ENCODE results near the gene FAM174C.

The FAM174C gene

DNA sequence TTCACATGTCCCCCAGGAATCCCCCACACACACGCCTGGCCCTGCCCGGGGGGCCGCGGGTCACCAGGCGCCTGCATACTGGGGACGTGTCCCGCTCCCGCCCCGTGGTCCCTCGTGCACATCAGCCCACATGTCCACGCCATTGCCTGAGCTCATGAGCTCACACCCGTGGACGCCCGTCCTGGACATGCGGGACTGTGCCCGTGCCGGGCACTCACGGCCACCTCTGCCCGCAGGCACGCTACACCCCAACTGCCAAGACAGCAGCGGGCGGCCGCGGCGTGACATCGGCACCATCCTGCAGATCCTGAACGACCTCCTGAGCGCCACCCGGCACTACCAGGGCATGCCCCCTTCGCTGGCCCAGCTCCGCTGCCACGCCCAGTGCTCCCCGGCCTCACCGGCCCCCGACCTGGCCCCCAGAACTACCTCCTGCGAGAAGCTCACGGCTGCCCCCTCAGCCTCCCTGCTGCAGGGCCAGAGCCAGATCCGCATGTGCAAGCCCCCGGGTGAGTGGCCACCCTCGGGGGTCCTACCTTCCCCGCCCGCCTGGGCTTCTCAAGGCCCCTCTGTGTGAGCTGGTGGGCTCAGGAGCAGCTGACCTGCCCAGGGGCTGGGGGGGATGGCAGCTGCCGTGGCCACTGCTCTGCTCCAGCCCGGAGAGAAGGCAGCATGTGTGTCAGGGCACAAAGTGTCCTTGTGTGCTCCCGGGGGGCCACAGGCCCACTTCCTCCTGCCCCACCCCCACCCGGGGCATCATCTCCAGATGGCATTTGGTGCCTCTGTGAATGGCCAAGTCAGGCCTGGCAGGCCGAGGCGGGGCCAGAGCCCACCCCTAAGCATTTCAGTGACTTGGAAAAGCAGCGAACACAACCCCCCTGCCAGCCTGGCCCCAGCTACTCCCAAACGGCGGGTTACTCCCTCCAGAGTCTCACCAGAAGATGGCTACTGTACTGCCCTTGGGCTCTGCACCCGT is 19.9 kb upstream of the FAM174C start:
- no peak overlapping the region for H2AFZ ChIP-seq (ENCODE audit: low read length)
- H3K9ac ChIP-seq (ENCODE audit: low read length), result no peak overlapping the region
- no peaks in the 10 kb centered on the region for H3K9me2 ChIP-seq (ENCODE audit: low read depth, low read length)
- no peaks in the 10 kb centered on the region for H4K20me1 ChIP-seq (ENCODE audit: insufficient read depth, low read length)
- peaks cover 52% of the 10 kb centered on the region for H3K36me3 ChIP-seq (ENCODE audit: insufficient read depth, low read length)
- no peaks in the 10 kb centered on the region for H3K27me3 ChIP-seq (ENCODE audit: insufficient read depth, low read length)
- no peaks in the 10 kb centered on the region for H3K79me2 ChIP-seq (ENCODE audit: insufficient read depth, low read length)
- H3K4me2 ChIP-seq (ENCODE audit: low read length), result no peak overlapping the region
- H3K4me3 ChIP-seq (ENCODE audit: low read depth, low read length, poor library complexity, severe bottlenecking), result no peak overlapping the region
- H3K9me3 ChIP-seq (ENCODE audit: low read length), result no peaks in the 10 kb centered on the region
- H3F3A ChIP-seq (ENCODE audit: insufficient read depth, low read length), result peaks cover 5% of the 10 kb centered on the region; the same call in 1 of the 2 replicates
- no peak overlapping the region for H3K27ac ChIP-seq (ENCODE audit: low read depth, low read length, poor library complexity, severe bottlenecking)
- no peak for TF ChIP-seq EZH2 (IDR thresholded peaks at IDR 0.05; ENCODE audit: borderline replicate concordance, low read length)
- TF ChIP-seq, protein P1, sequence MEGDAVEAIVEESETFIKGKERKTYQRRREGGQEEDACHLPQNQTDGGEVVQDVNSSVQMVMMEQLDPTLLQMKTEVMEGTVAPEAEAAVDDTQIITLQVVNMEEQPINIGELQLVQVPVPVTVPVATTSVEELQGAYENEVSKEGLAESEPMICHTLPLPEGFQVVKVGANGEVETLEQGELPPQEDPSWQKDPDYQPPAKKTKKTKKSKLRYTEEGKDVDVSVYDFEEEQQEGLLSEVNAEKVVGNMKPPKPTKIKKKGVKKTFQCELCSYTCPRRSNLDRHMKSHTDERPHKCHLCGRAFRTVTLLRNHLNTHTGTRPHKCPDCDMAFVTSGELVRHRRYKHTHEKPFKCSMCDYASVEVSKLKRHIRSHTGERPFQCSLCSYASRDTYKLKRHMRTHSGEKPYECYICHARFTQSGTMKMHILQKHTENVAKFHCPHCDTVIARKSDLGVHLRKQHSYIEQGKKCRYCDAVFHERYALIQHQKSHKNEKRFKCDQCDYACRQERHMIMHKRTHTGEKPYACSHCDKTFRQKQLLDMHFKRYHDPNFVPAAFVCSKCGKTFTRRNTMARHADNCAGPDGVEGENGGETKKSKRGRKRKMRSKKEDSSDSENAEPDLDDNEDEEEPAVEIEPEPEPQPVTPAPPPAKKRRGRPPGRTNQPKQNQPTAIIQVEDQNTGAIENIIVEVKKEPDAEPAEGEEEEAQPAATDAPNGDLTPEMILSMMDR (IDR thresholded peaks at IDR 0.05; ENCODE audit: low read length), result no peak
- H3K4me1 ChIP-seq (ENCODE audit: insufficient read depth, low read length, severe bottlenecking), result peaks cover 54% of the 10 kb centered on the region

DNA sequence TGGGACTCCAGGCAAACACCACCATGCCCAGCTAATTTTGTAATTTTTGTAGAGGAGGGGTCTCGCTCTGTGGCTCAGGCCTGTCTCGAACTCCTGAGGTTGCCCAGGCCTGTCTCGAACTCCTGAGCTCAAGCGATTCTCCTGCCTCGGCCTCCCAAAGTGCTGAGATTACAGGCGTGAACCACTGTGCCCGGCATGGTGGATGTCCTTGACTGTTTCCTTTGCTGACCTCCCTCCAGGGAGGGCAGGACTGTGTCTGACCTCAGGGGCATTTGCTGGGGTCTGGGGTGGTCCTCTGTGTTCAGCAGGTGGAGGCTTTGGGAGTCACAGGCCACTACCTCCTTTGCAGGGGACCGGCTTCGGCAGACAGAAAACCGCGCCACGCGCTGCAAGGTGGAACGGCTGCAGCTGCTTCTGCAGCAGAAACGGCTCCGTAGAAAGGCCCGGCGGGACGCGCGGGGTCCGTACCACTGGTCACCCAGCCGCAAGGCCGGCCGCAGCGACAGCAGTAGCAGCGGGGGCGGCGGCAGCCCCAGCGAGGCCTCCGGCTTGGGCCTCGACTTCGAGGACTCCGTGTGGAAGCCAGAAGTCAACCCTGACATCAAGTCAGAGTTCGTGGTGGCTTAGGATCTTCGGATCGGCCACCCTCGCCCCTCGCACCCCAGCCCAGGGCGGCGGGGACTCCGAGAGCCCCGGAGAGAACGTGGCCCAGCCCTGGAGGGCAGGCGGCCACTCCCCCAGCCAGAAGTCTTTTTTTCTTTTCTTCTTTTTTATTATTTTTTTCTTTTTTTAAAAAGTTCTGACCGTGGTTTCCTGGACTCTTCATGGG is 18.5 kb upstream of the FAM174C start:
- Histone ChIP-seq H3K4me1 (ENCODE audit: insufficient read depth, low read length, severe bottlenecking) (peaks cover 56% of the 10 kb centered on the region), H3K27me3 (ENCODE audit: insufficient read depth, low read length) (no peaks in the 10 kb centered on the region), H3K9me2 (ENCODE audit: low read depth, low read length) (no peaks in the 10 kb centered on the region), H4K20me1 (ENCODE audit: insufficient read depth, low read length) (no peaks in the 10 kb centered on the region), H3F3A (ENCODE audit: insufficient read depth, low read length) (peaks cover 5% of the 10 kb centered on the region; the same call in 1 of the 2 replicates), H3K4me3 (ENCODE audit: low read depth, low read length, poor library complexity, severe bottlenecking) (no peak overlapping the region), H3K9ac (ENCODE audit: low read length) (no peak overlapping the region), H3K79me2 (ENCODE audit: insufficient read depth, low read length) (no peaks in the 10 kb centered on the region), H3K27ac (ENCODE audit: low read depth, low read length, poor library complexity, severe bottlenecking) (peak overlapping the region; percentile 97), H3K36me3 (ENCODE audit: insufficient read depth, low read length) (peaks cover 47% of the 10 kb centered on the region), H3K9me3 (ENCODE audit: low read length) (no peaks in the 10 kb centered on the region), H3K4me2 (ENCODE audit: low read length) (no peak overlapping the region), H2AFZ (ENCODE audit: low read length) (no peak overlapping the region)
- no peak for TF ChIP-seq EZH2 (IDR thresholded peaks at IDR 0.05; ENCODE audit: borderline replicate concordance, low read length)
- TF ChIP-seq, protein P1 (IDR thresholded peaks at IDR 0.05; ENCODE audit: low read length), result no peak

DNA sequence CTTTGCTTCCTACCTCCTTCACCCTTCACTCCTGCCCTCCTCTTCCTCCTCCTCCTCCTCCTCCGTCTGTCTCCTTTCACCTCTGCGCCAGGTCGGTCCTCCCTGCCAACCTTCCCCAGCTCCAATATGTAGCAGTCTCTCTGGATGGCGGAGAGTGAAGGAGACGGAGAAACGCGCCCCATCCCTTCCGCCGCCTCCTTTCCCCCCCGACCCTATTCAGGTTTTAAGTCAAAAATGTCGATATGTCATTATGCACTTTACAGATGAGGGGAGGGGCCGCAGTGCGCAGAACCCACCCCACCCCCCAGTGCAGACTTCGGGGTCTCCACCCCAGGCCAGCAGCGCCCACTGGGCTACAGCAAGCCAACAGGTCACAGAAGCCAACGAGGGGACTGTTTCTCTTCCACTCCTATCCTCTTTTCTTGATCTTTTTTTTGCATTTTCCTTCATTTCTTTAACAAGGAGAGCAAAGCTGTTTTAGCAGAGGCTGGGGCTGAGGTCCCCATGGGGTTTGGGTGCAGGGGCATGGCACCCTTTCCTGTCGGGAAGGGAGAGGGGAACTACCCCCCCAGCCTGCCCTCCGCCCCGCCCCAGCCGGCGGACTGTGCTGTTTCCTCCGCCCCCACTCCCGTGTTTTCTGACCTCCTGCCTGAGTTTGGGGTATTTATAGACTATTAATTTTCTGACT is 17.7 kb upstream of the FAM174C start:
- no peak for TF ChIP-seq EZH2 (IDR thresholded peaks at IDR 0.05; ENCODE audit: borderline replicate concordance, low read length)
- TF ChIP-seq, protein P1 (IDR thresholded peaks at IDR 0.05; ENCODE audit: low read length), result no peak
- no peaks in the 10 kb centered on the region for H3K9me3 ChIP-seq (ENCODE audit: low read length)
- H3K27me3 ChIP-seq (ENCODE audit: insufficient read depth, low read length), result no peaks in the 10 kb centered on the region
- no peaks in the 10 kb centered on the region for H4K20me1 ChIP-seq (ENCODE audit: insufficient read depth, low read length)
- no peaks in the 10 kb centered on the region for H3K9me2 ChIP-seq (ENCODE audit: low read depth, low read length)
- H3F3A ChIP-seq (ENCODE audit: insufficient read depth, low read length), result peaks cover 5% of the 10 kb centered on the region; the same call in 1 of the 2 replicates
- H2AFZ ChIP-seq (ENCODE audit: low read length), result no peak overlapping the region
- peak overlapping the region; percentile 97 for H3K27ac ChIP-seq (ENCODE audit: low read depth, low read length, poor library complexity, severe bottlenecking)
- H3K9ac ChIP-seq (ENCODE audit: low read length), result peak overlapping the region; percentile 77; the same call in 1 of the 2 replicates
- H3K4me3 ChIP-seq (ENCODE audit: low read depth, low read length, poor library complexity, severe bottlenecking), result no peak overlapping the region
- H3K79me2 ChIP-seq (ENCODE audit: insufficient read depth, low read length), result no peaks in the 10 kb centered on the region
- peaks cover 56% of the 10 kb centered on the region for H3K4me1 ChIP-seq (ENCODE audit: insufficient read depth, low read length, severe bottlenecking)
- peak overlapping the region; percentile 86; the same call in 1 of the 2 replicates for H3K4me2 ChIP-seq (ENCODE audit: low read length)
- peaks cover 47% of the 10 kb centered on the region for H3K36me3 ChIP-seq (ENCODE audit: insufficient read depth, low read length)

Measured in OCI-LY1 (cell line).